GM19452 (cell line): ENCODE results near the gene CDK5R2.

Experiments
- ATAC-seq: cut with Tn5 transposase; IDR thresholded peaks from one replicate; pipeline ENCODE4 v1.9.1; 2021; ENCODE audit not compliant: unreplicated experiment

The CDK5R2 gene

DNA sequence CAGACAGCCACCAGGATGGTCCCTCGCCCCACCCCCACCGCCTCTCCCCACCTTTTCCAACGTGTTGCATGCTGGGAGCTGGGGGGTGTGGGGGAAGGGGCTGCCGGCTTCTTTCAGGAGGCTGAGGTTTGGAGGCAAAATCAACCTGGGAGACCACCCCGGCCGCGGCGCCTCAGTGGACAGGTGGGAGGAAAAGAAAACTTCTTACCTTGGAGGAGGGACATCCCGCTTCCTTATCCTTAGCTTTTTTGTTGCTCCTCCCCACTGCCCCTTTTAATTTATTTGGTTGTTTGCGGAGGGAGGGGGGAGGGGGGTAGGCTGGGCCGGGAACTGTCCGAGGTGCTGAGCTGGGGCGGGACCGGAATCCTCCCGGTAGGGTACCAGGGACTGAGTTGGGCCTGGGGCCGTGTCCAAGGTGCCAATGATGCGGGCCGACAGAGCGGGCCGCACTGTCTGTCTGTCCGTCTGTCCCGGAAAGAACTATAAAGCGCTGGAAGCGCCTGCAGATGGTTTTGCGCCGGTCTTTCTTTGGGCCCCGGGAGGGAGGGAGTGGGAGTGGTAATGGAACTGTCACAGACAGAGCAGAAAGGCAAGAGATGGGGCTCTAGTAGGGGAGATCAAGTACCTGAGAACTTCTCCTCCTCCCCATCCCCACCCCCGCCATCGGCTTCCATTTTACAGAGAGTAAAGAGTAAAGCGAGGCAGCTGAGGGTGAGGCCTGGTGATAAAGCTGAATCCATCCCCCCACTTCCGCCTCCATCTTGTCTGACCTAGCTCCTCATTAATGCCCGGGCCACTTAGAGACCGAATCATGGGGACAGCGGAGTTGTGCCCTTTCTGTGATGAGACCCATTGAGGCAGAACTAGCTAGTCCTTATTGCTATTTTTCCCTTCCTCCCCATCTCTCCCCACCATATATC lies 2.4 kb downstream of the CDK5R2 start:
- no peak for ATAC-seq

DNA sequence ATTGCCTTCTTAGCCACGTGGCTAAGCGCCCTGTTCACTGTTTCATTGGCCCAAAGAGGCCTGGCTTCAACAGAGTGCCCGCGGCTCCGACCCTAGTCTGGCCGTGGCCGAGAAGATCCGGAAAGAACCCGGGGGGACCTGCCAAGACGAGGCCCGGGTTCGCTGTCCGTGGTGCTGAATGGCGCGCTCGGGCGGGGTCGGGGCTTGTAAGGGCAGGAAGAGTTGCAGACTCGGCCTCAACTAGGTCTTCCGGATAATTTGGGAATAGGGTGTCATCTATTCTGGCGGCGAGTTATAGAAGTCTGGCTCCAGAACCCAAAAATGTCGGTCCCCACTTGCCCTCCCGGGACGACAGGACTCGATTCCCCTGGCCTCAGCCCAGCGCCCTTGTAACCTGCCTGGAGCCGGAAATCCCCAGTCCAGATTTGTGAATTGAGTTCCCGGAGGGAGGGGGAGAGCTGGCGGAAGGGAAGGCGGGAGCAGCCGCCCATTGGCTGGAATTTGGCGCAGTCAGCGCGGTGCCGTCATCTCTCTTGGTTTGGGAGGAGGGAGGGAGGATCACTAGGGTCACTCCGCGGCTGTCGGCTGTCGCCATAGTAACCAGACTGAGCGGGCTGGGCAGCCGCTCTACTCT lies 3.5 kb downstream of the CDK5R2 start:
- no peak for ATAC-seq

DNA sequence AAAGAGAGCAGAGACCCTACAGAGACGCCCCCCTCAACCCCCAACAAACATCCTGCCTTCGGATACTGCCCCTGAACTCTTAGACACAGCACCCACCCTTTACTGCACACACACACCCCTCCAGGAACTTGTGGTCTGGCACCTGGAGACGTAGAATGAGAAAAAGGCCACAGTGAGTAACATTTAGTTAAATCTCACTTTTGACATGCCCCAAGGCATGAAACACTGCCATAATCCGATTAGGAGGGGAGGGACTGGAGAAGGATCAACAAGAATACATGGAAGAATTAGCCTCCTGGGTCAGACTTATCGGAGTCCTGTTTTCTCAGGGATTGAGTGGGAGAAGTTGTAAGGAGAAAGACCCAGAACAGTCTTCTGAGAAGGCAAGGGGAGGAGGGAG lies 4.1 kb downstream of the CDK5R2 start:
- ATAC-seq = no peak

DNA sequence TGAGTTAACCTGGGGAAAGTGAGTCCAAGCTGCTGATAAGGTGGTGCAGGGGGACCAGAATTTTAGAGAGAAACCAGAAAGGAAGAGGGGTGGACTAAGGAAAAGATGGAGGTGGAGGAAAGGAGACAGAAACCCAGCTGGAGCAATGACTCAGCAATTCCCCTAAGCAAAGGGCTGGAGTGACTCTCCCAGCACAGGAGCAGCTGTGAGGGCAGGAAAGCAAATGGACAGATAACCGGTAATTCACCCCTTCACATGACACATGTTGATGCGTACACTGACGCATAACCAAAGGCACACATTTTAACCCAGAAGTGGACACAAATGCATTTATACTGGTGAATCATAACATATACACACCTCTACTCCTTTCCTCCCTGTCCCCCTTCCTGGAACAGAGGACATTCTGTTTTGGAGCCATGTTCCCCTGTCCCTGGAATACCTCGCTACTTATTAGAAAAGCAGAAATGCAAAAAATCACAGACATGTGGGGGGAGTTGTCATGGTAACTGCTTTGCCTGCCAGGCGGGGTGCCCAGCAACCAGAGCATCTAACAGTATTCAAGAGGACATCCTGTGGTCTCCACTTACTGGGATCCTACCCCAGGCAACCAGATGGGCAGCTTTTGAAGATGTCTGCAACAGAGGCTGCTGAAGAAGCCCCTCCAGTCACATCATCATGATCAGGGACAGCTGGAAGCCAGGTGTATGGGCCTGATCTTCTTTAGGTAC lies 4.7 kb downstream of the CDK5R2 start:
- no peak for ATAC-seq

DNA sequence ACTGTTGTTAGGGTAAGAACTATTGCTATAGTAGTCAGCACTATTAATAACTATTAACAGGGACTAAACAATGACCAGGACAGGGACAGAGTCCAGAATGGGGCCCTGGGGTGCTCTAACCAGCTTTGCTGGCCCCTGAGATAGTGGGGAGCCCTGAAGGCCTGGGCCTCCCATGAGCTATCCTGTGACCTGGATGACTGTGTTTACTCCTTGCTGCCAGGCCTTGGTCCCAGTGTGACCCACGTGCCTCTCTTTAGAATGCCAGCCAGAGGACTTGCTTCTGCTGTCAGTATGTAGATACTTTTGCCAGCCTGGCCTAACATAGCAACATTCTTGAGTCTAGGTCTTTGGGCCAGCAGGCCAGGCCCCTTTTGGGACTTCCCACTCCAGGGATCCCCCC lies 11.4 kb downstream of the CDK5R2 start:
- ATAC-seq = no peak

DNA sequence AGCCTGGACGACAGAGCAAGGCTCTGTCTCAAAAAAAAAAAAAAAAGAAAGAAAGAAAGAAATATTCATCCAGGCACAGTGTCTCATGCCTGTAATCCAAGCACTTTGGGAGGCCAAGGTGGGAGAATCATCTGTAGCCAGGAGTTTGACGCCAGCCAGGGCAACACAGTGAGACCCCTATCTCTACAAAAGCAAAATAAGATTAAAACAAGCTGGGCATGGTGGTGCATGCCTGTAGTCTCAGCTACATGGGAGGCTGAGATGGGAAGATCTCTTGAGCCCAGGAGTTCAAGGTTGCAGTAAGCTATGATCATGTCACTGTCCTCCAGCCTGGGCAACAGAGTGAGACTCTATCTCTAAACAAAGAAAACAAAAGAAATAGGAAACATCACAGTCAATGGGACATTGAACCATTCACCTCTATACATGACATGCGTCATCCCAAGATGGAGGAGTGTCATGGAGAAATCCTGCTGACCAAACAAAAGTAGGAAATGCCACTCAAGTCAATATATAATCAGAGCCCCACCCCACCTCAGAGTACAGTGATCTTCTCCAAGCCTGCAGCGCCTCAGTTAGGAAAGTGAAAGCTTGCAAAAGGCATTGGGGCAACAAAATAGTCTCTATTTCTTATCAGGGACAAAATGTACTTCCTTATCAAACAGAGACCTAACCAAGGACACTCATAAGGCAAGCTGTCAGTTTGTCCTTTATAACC lies 15.8 kb downstream of the CDK5R2 start:
- no peak for ATAC-seq

DNA sequence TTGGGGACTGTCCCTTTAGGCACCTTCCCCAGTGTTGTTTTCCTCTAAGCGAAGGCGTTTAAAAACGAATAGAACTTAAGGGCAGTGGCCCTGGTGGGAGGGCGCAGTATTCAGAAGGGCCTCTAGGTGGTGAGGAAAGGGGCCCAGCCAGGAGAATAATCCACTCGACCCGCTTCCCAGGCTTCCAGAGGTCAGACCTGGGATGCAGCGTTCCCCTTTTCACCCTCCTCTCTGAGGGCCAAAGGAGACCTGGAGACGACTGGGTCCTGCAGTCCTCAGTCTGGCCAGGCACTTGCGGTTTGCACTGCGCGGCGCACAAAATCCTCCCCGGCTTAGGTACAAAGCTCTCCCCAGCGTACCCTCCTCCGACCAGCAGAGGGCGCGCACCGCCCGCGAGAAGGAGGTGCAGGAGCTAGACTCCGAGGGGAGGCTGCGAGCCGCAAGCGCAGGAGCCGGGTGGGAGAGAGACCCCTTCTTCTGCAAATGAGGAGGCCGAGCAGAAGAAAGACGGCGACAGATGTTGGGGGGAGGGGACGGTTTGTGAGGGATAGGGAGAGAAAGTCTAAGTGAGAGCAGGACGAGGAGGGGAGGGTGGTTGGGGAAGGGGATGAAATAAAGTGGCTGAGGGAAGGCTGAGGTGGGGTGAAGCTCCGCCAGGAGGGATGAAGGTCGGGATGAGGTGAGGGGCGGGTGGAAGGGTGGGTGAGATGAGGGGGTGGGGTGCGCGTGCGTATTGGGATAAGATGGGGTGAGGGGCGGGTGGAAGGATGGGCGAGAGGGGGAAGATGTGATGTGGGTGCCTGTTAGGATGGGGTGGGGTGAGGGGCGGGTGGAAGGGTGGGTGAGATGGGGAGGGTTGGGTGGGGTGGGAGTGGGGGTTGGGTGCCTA lies 20.6 kb downstream of the CDK5R2 start:
- peak; percentile 90 for ATAC-seq

DNA sequence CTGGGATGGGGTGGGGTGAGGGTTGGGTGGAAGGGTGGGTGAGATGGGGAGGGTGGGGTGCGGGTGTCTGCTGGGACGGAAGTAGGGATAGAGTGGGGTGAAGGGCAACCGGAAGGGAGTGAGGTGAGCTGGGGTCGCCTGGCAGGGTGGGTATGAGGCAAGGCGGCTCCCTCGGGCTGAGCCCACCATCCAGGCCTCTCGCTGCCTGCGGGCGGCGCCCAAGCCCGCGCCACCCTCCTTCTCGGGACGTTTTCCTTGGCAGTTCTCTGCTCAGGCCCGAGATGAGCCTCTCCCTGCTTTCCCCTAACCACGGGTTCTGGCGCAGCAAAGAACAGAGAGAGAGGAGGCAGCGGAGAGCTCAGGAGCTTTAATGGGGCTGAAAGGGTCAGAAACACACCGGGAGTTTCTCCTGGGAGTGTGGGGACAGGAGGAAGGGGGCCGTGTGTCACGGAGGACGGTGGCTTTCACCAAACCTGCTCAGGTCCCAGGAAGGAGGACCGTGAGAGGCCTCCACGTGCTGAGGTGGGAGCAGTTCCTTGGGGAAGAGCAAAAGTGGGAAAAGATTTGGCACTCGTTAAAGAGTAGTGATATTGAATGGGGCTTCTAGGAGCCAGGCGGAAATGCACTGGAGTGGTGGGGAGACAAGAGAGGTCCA lies 21.4 kb downstream of the CDK5R2 start:
- ATAC-seq = no peak

DNA sequence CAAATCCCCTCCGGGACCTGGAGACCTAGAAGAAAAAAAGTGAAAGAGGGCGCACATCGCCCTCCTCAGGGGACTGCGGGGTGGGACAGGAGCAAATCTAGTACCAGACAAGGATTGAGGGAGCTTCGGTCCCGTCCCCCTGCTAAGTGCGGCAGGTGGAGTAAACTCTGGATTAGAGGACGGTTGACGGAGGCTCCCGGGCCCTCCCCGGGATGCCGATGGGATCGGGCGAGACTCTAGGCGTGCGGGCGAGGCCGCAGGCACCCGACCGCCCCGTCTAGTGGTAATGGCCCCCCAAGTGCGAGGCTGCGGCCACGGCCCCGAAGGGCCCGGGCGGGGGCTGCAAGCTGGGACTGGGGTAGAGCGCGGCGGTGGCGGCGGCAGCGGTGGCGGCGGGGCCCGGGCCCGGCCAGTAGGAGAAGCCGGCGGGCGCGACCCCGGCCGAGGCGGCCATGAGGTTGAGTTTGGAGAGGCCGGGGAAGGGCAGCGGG lies 22.0 kb downstream of the CDK5R2 start:
- no peak for ATAC-seq

DNA sequence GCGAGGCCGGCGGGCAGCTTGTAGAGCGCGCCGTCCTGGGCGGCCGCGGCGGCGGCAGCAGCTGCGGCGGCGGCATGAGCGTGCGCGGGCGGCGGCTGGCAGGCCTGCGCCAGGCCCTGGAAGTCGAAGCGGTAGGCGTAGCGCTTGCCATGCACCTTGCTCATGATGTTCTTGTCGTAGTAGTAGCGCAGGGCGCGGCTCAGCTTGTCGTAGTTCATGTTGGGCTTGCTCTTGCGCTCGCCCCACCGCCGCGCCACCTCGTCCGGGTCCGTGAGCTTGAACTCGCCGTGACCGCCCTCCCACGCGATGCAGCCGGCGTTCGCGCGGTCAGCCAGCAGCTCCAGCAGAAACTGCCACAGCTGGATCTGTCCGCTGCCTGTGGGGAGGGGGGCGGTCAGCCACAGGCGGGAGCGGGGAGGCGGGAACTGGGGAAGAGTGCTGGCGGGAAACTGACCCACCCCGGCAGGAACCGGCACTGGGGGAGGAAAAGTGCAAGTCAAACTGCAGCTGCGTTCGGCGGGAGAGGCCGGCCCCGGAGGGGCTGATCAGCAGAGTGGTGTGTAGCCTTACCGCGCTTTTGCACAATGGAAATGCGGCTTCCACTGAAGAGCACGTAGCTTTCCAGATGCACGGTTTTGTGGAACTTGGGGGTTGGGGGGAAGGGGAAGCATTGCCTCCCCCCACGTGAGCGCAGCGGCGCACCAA lies 22.6 kb downstream of the CDK5R2 start:
- ATAC-seq = no peak

DNA sequence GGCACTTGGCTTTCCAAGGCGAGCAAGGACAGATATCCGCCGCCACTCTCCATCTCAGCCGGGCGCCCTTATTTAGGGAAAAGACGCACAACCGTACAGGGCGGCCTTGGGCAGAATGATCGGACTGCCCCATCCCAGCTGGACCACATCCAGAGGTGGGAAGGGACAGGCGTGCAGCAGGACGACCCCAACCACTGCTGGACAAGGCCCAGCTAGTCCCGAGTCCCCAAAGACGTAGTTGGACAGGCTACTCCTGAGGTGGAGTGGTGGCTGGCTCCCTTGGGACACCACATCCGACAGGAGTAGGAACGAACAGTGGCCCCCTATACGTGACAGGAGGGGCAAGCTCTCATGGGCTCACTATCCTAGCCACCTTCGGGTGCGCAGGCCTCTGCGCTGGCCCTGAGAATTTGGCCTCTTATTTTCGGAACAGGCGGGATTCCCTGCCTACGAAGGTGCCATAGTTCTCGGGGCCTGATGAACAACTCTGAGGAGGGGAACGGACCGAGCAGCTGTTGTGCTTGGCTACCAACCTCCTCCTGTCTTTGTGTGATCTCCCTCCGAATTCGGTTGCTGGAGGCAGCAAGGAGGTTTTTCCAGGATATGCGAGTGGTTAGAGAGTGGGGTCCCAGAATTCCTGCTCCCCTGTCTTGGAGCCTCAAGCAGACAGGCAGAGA lies 23.3 kb downstream of the CDK5R2 start:
- no peak for ATAC-seq

DNA sequence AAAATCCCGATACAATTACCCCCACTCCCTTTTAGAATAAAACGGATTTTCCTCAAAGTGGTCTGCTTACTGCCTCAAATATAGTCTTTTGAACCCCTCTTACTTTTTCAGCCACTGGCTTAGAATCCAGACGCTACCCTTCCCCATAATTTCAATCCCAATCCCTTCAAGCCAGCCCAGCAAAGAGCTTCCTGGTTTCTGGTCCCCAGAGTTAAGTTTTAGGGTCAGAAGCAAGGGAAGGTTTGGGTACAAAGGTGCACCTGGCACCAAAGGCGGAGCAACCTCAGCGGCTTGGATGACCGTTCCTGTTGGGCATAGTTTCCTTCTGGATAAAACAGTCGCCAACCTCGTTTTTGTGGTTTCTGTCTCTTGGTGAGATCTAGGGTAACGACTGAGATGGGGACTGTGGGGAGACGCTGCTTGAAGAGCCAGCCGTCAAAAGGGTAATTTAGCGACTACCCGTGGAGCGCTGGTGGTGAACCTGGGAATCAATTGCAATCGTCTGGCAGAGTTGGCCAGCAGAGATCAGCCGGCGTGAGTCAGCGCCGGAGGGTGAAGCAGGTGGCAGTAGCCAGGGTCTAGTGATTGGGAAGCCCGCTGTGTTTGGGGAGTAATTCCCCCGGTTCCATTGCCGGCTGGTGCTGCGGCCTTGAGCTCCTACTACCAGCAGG lies 23.9 kb downstream of the CDK5R2 start:
- no peak for ATAC-seq

DNA sequence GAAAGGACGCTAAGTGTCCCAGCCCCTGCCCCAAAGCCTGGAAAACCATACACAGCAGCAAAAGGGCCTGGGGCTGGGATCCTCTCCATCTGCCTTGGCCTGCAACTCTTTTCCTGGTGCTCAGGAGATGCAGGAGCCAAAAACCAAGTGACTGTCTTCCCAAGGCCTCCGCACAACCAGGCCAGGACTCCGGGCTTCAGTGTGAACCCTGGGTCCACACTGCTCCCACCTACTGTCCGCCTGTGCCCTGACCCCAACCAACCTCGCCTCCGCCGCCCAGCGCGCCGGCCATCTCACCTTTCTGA lies 24.4 kb downstream of the CDK5R2 start:
- ATAC-seq = no peak

DNA sequence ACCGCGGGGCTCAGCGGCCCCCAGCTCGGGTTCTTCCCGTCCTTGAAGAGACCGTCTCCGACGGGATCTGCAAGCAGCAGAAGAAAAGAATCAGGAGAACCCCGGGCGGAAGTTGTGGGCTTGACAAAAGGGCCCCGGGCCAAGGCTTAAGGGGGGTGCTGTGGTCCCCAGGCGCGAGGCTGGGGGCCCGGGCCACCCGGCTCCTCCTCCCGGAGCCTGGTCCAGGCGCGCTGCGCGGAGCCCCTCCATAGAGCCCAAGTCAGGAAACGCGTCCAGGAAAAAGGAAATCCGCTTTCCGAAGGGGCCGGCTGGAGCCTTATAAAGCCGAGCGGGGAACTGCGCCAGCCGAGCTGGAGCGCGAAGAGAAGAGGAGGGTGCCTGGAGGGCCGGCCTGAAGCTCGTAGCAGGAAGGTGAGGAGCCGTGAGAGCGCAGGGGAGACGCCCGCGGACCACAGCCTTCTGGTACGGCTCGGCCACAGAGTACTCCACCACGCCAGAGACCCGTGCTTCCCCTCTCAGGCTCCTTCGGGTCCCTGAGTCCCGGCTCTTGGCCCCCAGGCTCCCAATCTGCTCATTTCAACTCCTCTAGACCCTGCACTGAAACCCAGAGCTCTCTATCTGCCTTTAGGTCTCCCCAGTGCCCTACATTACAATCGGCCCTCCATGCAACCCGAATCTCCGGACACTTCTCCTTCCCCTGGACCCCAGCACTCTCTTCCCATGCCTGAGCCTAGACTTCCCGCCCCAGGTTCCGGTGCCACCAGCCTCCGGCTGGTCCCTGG lies 25.0 kb downstream of the CDK5R2 start:
- ATAC-seq = no peak

DNA sequence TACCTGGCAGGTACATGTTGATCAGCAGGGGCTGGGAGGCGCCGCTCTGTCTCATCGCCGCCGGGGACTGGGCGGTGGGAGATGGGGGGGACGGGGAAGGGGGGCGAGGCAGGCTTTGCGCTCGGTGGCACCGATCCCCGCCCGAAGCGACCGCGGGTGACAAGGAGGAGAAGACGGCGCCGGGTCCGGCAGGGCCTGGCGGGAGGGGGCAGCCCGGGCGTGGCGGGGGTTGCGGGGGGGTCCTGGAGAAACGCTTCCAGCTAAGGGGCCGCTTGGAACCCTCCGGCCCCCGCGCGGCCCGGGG lies 25.5 kb downstream of the CDK5R2 start, which contains the start of gene FEV:
TSS of gene FEV (minus strand) at position 164 of the 304 bp plus-strand sequence. CDS start at position 55, 109 bp downstream.
- ATAC-seq = no peak

DNA sequence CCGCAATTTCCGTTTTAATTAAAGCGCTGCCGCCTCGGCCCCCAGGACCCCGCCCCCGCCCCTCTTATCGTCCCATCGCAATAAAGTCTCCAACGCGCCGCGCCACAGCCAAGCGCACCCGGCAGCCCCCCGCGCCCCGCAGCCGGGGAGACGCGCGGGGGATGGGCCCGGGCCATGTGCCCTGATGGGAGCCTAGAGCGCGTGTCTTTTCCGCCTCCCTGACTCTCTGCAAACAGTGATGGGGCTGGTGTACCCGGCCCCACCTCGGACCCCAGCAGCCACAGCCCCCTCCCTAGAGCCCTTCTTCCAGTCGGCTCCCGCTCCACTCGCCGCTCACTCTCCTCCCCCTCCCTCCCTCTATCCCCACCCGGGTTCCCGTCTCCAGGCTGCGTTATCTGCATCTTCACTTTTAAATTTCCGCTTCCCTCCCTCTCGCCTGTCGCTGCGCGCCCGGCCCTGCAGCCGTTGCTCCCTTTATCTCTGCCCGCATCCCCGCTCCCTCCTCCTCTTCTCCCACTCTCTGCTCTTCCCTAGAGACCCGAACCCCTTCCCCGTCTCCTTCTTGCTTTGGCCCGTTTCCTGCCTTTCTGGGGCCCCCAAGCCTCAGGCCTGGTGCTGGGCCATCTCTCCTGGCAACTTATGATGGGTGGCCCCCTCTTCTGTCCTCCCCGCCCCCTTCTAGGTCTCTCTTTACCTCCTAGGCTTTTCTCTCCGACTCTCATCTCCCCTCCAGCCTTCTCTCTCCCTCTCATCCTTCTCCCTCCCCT lies 26.0 kb downstream of the CDK5R2 start:
- ATAC-seq = no peak
